Activated naive CD8-positive, alpha-beta T cell treated with anti-CD3 and anti-CD28 coated beads, Interleukin-2, amount 10 ng/mL, durations not matched to agents 7 days and 5 days (primary cell): Measurements from ENCODE around the gene ZCCHC10. TPM values are rescaled to one million over a fixed set of nuclear protein-coding genes. Genes with fewer than 3 reads are reported as not detected.
A peak's percentile ranks its signal among the peaks of the same experiment; 100 is the strongest.
"Not testable (repeated sequence)": the region's sequence is repeated elsewhere in the genome, so short reads cannot be mapped to it uniquely, and the experiment has no call there.

Source experiments
- ATAC-seq: fragments of 150-1000 bp; cut with Tn5 transposase; one replicate; pipeline ENCODE4 v1.10.0; 2021; ENCODE audit warnings: low read depth, moderate library complexity
- POLR2A ChIA-PET: fragments of 350-600 bp; sonication (Branson Sonifier 250); formaldehyde crosslinking; loops from one replicate; lab custom pipeline; 2021; ENCODE audit warnings: antibody characterized with exemption; lab: Charles Lee
- DNase-seq: peaks from one replicate; pipeline ENCODE4 v3.0.0; 2021
- H3K27ac Mint-ChIP-seq: one replicate; pipeline ENCODE4 v1.8.0; 2022; ENCODE audit warnings: mild to moderate bottlenecking, mixed read lengths
- H3K27me3 Mint-ChIP-seq: one replicate; pipeline ENCODE4 v1.8.0; 2022; ENCODE audit warnings: mild to moderate bottlenecking, moderate library complexity, mixed read lengths
- H3K36me3 Mint-ChIP-seq: one replicate; pipeline ENCODE4 v1.8.0; 2021; ENCODE audit warnings: mild to moderate bottlenecking, mixed read lengths
- H3K4me1 Mint-ChIP-seq: one replicate; pipeline ENCODE4 v1.8.0; 2021; ENCODE audit warnings: mixed read lengths
- H3K4me3 Mint-ChIP-seq: one replicate; pipeline ENCODE4 v1.8.0; 2022; ENCODE audit warnings: mild to moderate bottlenecking, moderate library complexity, mixed read lengths
- H3K9me3 Mint-ChIP-seq: one replicate; pipeline ENCODE4 v1.8.0; 2021; ENCODE audit warnings: mixed read lengths
- total RNA-seq, 2 experiments: library from RNA; stranded (reverse); gene quantifications; one replicate each; pipeline ENCODE4 v1.2.3, GENCODE V29; 2021

The ZCCHC10 gene
- total RNA-seq, 2 experiments from 2014 or later, result 22.8 to 24.5 TPM

DNA sequence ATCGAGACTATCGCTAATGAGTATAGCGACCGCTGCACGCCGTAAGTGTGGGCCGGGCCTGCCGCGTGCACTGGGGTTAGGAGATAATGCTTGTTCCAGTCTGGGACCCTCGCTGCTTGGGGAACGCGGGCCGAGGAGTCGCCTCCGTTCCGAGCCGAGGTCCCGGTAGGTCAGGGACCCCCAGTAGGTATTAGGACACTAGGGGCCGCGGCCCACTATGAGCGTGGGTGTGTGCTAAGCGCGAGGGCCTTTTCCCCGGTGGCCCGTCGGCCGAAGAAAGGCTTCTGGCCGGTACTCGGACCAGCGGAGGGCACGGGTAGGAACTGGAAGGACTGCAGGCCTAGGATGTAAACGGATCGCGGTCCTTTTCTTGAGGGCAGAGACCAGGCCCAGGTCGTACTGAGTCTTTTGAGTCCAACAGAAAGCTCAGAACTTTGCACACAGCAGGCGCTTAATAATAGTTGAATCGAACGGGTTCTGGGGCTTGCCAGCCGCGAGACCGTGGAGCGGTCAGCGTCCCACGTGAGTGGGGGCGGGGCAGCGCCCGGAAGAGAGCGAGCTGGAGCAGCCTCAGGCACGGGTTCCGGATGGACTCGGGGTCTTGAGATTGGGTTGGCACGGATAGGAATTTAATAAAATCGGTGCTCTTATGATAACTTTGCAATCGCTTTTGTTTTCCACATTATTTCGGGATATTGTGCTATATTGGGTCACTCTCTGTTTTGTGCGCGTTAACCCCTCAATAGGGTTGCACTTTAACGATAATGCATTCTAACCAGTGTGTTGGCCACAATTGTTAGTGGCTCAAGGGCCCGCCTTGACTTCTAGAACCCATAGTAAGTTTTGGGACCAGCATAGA, 26.2 kb upstream of the ZCCHC10 start:
- Mint-ChIP-seq H3K27me3 (no peaks in the 10 kb centered on the region), H3K4me3 (peak overlapping the region; percentile 98), H3K36me3 (peaks cover 12% of the 10 kb centered on the region), H3K27ac (peak overlapping the region; percentile 100), H3K4me1 (peaks cover 40% of the 10 kb centered on the region), H3K9me3 (no peaks in the 10 kb centered on the region)
- DNase-seq (peak; percentile 79), ATAC-seq (peak; percentile 7)
- POLR2A ChIA-PET, result interaction anchor here (0.6 to 2.6 kb wide), 16 partner anchors 10 to 953 kb away, joined by 3 to 33 read pairs (median 4); partner anchors contain the start of genes AFF4, GDF9, RAD50 and UQCRQ

DNA sequence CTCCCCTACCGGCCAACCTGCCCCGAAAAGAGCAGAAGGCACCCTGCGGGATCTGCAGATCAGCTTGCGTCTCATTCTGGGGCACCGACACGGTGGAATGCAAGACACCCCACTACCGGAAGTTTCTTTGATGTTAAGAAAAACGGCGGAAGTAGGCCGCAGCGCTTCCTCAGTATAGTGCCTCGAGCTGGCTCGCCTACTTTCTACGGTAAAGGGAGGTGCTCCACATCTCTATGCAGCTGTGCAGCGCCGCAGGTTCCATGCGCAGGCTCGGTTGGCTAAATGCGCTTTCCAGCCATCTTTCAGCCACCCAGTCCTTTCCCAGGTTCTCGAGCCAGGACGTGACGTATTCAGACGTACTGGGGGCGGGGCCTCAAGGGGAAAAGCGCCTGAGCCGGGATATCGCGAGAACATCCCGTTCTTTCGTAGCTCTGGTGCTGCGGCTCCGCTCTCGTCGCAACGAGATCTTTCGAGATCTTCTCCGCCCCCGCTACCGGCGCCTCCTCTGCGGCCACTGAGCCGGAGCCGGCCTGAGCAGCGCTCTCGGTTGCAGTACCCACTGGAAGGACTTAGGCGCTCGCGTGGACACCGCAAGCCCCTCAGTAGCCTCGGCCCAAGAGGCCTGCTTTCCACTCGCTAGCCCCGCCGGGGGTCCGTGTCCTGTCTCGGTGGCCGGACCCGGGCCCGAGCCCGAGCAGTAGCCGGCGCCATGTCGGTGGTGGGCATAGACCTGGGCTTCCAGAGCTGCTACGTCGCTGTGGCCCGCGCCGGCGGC, 25.4 kb upstream of the ZCCHC10 start, which contains the start of gene HSPA4:
Gene HSPA4, plus strand, starts transcription at position 472 of the 775 bp plus-strand sequence. Its CDS starts 238 bp downstream, at position 710.
- no peaks in the 10 kb centered on the region for H3K27me3 Mint-ChIP-seq
- peaks cover 36% of the 10 kb centered on the region for H3K4me1 Mint-ChIP-seq
- ATAC-seq (peak; percentile 79), DNase-seq (peak; percentile 94)
- POLR2A ChIA-PET, result interaction anchor here (0.6 to 2.6 kb wide), 18 partner anchors 11 to 953 kb away, joined by 3 to 33 read pairs (median 4); partner anchors contain the start of genes AFF4, GDF9, RAD50 and UQCRQ
- no peaks in the 10 kb centered on the region for H3K9me3 Mint-ChIP-seq
- peaks cover 12% of the 10 kb centered on the region for H3K36me3 Mint-ChIP-seq
- H3K27ac Mint-ChIP-seq, result peak within 1 kb of the TSS; percentile 100
- H3K4me3 Mint-ChIP-seq, result peak within 1 kb of the TSS; percentile 98

DNA sequence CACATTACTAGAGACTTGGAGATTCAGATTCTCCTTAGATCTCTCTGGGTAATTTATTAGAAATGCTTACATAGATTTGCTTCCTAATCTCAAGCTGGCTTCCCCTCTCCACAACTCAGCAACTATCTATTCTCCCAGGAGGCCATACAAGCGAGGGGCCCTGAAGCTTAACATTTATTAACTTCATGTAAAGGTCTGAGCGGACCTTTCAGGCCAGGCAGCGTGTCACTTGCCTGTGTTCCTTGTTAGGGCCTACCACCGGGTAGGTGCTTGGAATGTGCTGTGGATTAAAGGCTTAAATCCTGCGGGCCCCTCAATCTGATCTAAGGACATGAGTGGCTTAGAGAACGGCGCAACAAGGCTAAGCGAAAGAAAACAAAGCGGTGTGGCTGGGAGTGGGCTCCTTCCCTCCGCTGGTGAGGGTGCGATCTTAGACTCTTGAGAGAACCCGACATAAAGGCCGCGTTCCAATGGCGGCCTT, 24.8 kb upstream of the ZCCHC10 start:
- peak overlapping the region; percentile 100 for H3K27ac Mint-ChIP-seq
- H3K36me3 Mint-ChIP-seq, result peaks cover 12% of the 10 kb centered on the region
- peak overlapping the region; percentile 98 for H3K4me3 Mint-ChIP-seq
- ATAC-seq (no peak), DNase-seq (no peak)
- no peaks in the 10 kb centered on the region for H3K9me3 Mint-ChIP-seq
- POLR2A ChIA-PET, result interaction anchor here (0.9 to 2.6 kb wide), 17 partner anchors 11 to 954 kb away, joined by 3 to 33 read pairs (median 4); partner anchors contain the start of genes AFF4, GDF9, RAD50 and UQCRQ
- no peaks in the 10 kb centered on the region for H3K27me3 Mint-ChIP-seq
- H3K4me1 Mint-ChIP-seq, result peaks cover 36% of the 10 kb centered on the region

- peak overlapping the region; percentile 98 for H3K4me3 Mint-ChIP-seq
- DNase-seq, result no peak
- peak overlapping the region; percentile 100 for H3K27ac Mint-ChIP-seq
- POLR2A ChIA-PET, result interaction anchor here (1.5 to 2.6 kb wide), 6 partner anchors 20 to 222 kb away, joined by 3 to 33 read pairs (median 10); partner anchors contain the start of genes AFF4, GDF9, UQCRQ and ZCCHC10
- H3K9me3 Mint-ChIP-seq, result no peaks in the 10 kb centered on the region
- peaks cover 9% of the 10 kb centered on the region for H3K36me3 Mint-ChIP-seq
- no peak for ATAC-seq
- H3K4me1 Mint-ChIP-seq, result peaks cover 31% of the 10 kb centered on the region
- no peaks in the 10 kb centered on the region for H3K27me3 Mint-ChIP-seq
Observed at GRCh38 chr5:133050521-133050920, 24.2 kb upstream of the ZCCHC10 start.

GRCh38 chr5:133049726-133050048, 23.3 kb upstream of the ZCCHC10 start:
- POLR2A ChIA-PET, result interaction anchor here (1.7 kb wide), 1 partner anchor 86 kb away, joined by 9 read pairs; the partner anchor contains the start of gene AFF4
- no peak for DNase-seq

GRCh38 chr5:133048993-133049725, 22.8 kb upstream of the ZCCHC10 start:
- Mint-ChIP-seq H3K27ac (peak overlapping the region; percentile 61), H3K4me3 (no peak overlapping the region), H3K9me3 (no peaks in the 10 kb centered on the region), H3K36me3 (peaks cover 4% of the 10 kb centered on the region), H3K27me3 (no peaks in the 10 kb centered on the region), H3K4me1 (peaks cover 19% of the 10 kb centered on the region)
- DNase-seq, result no peak
- ATAC-seq, result no peak
- POLR2A ChIA-PET, result interaction anchor here (1.7 kb wide), 1 partner anchor 85 kb away, joined by 9 read pairs; the partner anchor contains the start of gene AFF4

More at GRCh38 chr5:133049726-133050048, 23.3 kb upstream of the ZCCHC10 start:
- Mint-ChIP-seq H3K36me3 (peaks cover 7% of the 10 kb centered on the region), H3K27me3 (no peaks in the 10 kb centered on the region), H3K9me3 (no peaks in the 10 kb centered on the region), H3K4me1 (peaks cover 24% of the 10 kb centered on the region), H3K27ac (peak overlapping the region; percentile 61), H3K4me3 (no peak overlapping the region)
- no peak for ATAC-seq

DNA sequence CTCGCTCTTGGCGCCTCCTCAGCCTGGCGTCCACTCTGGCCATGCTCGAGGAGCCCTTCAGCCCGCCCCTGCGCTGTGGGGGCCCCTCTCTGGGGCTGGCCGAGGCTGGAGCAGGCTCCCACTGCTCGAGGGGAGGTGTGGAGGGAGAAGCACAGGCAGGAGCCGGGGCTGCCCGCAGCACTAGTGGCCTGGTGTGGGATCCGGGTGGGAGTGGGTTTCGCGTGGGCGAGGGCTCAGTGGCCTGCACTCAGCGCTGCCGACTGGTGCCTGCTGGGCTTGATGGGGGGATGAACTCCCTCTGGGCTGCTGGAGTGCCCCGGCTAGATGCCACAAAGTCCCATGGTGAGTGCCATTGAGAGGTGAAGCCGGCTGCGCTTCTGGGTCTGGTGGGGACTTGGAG, 21.1 kb upstream of the ZCCHC10 start:
- POLR2A ChIA-PET, result no interaction called here
- no peak for DNase-seq
- H3K36me3 Mint-ChIP-seq, result peaks cover 4% of the 10 kb centered on the region
- H3K4me3 Mint-ChIP-seq, result no peak overlapping the region
- no peaks in the 10 kb centered on the region for H3K9me3 Mint-ChIP-seq
- no peak for ATAC-seq
- no peak overlapping the region for H3K27ac Mint-ChIP-seq
- no peaks in the 10 kb centered on the region for H3K27me3 Mint-ChIP-seq
- H3K4me1 Mint-ChIP-seq, result peaks cover 17% of the 10 kb centered on the region

DNA sequence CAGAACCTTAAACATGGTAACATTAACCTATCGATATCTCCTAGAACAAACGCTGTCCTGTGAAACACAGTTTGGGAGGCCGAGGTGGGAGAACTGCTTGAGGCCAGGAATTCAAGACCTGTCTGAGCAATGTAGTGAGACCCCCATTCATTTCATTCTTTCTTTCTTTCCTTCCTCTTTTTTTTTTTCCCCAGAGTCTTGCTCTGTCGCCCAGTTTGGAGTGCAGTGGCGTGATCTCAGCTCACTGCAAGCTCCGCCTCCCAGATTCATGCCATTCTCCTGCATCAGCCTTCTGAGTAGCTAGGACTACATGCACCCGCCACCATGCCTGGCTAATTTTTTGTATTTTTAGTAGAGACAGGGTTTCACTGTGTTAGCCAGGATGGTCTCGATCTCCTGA, 20.2 kb upstream of the ZCCHC10 start:
- H3K27ac Mint-ChIP-seq, H3K4me3 Mint-ChIP-seq, H3K9me3 Mint-ChIP-seq, H3K27me3 Mint-ChIP-seq, H3K36me3 Mint-ChIP-seq, ATAC-seq, DNase-seq: not testable (repeated sequence)
- POLR2A ChIA-PET, result interaction anchor here (0.7 kb wide), 1 partner anchor 1324 kb away, joined by 3 read pairs; no protein-coding TSS in a partner anchor
- H3K4me1 Mint-ChIP-seq, result peaks cover 17% of the 10 kb centered on the region

GRCh38 chr5:133041910-133042309, 15.6 kb upstream of the ZCCHC10 start:
- POLR2A ChIA-PET, result no interaction called here
- no peaks in the 10 kb centered on the region for H3K36me3 Mint-ChIP-seq
- H3K4me3 Mint-ChIP-seq, result no peak overlapping the region
- DNase-seq, result no peak
- peaks cover 2% of the 10 kb centered on the region for H3K4me1 Mint-ChIP-seq
- H3K27ac Mint-ChIP-seq, result no peak overlapping the region
- H3K27me3 Mint-ChIP-seq, result no peaks in the 10 kb centered on the region
- no peak for ATAC-seq
- H3K9me3 Mint-ChIP-seq, result no peaks in the 10 kb centered on the region

- H3K36me3 Mint-ChIP-seq, result no peaks in the 10 kb centered on the region
- ATAC-seq (no peak), DNase-seq (no peak)
- peaks cover 2% of the 10 kb centered on the region for H3K4me1 Mint-ChIP-seq
- H3K27ac Mint-ChIP-seq, result no peak overlapping the region
- H3K27me3 Mint-ChIP-seq, result no peaks in the 10 kb centered on the region
- POLR2A ChIA-PET, result no interaction called here
- H3K4me3 Mint-ChIP-seq, result no peak overlapping the region
- no peaks in the 10 kb centered on the region for H3K9me3 Mint-ChIP-seq
Observed at GRCh38 chr5:133041157-133041784, 14.9 kb upstream of the ZCCHC10 start.

DNA sequence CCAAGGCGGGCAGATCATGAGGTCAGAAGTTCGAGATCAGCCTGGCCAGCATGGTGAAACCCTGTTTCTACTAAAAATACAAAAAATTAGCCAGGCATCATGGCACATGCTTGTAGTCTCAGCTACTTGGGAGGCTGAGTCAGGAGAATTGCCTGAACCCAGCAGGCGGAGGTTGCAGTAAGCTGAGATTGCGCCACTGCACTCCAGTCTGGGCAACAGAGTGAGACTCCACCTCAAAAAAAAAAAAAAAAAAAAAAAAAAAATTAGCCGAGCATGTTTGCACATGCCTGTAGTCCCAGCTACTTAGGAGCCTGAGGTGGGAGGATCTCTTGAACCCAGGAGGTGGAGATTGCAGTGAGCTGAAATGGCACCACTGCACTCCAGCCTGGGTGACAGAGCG, 10.3 kb upstream of the ZCCHC10 start:
- DNase-seq, H3K27ac Mint-ChIP-seq, H3K4me1 Mint-ChIP-seq, H3K27me3 Mint-ChIP-seq, H3K4me3 Mint-ChIP-seq, H3K36me3 Mint-ChIP-seq, ATAC-seq, H3K9me3 Mint-ChIP-seq, POLR2A ChIA-PET: not testable (repeated sequence)

DNA sequence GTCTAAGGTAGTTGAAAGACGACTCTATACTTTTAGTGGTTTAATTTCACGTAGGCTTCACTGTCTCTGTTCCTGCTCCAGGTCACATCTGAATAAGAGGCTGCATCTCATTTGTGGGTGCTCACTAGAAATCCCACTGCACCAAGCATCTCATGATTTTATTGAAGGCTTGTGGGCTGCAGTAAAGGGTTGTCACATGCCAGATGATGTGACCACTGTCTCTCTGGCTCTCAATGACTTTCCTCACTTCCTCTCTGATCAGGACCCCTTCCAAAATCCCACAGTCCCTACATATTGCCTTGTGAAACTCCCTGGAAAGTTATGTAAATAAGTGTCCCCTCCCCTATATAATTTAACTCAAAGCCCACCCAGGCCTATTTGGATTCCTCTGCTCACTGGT, 8.9 kb upstream of the ZCCHC10 start:
- Mint-ChIP-seq H3K9me3 (no peaks in the 10 kb centered on the region), H3K4me1 (peaks cover 7% of the 10 kb centered on the region), H3K4me3 (no peak overlapping the region), H3K36me3 (no peaks in the 10 kb centered on the region), H3K27ac (no peak overlapping the region), H3K27me3 (no peaks in the 10 kb centered on the region)
- ATAC-seq, result no peak
- DNase-seq, result no peak
- POLR2A ChIA-PET, result interaction anchor here (0.7 kb wide), 1 partner anchor 708 kb away, joined by 3 read pairs; no protein-coding TSS in a partner anchor
